CD4-positive, alpha-beta T cell treated with Interleukin-6 for 4 hours (primary cell): ENCODE measurements around the gene ZBTB11.
A peak's percentile ranks its signal among the peaks of the same experiment; 100 is the strongest.
"Not testable (repeated sequence)": the region's sequence is repeated elsewhere in the genome, so short reads cannot be mapped to it uniquely, and the experiment has no call there.

ENCODE experiments used
- DNase-seq: peaks from one replicate; pipeline ENCODE4 v3.0.0-alpha.2; 2020; ENCODE audit warnings: mixed read lengths

ZBTB11 gene

GRCh38 chr3:101689286-101689685, 12.4 kb upstream of the ZBTB11 start:
- no peak for DNase-seq

GRCh38 chr3:101687142-101687931, 10.4 kb upstream of the ZBTB11 start:
- no peak for DNase-seq

DNA sequence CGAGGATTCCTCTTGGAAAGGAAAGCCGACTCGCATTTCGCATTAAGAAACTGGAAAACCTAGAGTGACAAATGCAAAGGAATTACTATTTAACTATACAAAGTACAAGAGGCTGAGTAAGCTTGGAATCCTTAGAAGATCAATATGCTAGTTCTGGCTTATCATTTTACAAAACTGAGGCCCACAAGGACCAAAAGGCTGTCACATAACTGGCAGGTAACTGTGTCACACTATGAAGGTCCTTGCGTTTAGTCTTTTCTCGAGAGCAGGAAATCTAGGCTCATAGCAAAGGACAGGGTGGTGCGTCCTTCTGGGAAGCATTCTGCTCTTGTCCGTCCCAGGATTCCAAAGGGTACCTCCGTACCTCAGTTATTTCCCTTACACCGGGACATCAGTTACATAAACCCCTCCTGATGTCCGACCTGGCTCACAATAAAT, 9.0 kb upstream of the ZBTB11 start:
- DNase-seq, result peak; percentile 7

DNA sequence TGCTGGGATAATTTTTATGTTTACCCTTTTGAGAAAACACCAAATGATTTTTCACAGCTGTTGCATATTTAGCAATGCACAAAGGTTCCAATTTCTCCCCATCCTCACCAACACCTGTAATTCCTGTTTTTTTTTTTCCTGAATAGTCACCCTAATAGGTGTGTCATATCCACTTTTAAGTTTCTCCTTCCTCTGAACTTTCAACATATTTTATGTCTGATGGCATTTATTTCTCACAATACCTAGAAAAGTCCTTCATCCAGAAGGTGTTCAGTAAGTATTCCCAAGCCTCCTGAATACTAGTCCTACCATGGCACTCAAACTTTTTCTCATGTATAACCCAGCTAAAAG, 8.1 kb upstream of the ZBTB11 start:
- no peak for DNase-seq

- no peak for DNase-seq
These were observed 3.5 kb upstream of the ZBTB11 start for GRCh38 chr3:101680466-101680865.

DNA sequence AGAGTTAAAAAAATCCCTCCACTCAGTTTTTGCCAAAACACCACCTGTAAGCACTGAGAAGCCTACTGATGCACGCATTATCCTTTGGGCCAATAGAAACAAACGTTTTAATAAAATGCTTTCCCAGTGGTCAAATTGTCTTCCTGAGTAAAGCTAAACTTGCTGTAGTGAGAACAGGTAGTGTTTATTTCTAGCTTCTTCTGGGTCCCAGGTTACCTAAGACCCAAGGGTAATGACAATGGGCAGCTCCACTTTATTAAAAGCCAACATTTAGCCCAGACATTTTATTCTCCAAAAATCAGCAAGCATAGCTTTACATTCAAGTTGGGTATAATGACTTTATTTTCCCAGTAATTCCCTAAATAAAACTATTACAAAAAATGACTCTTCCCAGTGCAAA, 1.9 kb upstream of the ZBTB11 start:
- DNase-seq, result not testable (repeated sequence)

DNA sequence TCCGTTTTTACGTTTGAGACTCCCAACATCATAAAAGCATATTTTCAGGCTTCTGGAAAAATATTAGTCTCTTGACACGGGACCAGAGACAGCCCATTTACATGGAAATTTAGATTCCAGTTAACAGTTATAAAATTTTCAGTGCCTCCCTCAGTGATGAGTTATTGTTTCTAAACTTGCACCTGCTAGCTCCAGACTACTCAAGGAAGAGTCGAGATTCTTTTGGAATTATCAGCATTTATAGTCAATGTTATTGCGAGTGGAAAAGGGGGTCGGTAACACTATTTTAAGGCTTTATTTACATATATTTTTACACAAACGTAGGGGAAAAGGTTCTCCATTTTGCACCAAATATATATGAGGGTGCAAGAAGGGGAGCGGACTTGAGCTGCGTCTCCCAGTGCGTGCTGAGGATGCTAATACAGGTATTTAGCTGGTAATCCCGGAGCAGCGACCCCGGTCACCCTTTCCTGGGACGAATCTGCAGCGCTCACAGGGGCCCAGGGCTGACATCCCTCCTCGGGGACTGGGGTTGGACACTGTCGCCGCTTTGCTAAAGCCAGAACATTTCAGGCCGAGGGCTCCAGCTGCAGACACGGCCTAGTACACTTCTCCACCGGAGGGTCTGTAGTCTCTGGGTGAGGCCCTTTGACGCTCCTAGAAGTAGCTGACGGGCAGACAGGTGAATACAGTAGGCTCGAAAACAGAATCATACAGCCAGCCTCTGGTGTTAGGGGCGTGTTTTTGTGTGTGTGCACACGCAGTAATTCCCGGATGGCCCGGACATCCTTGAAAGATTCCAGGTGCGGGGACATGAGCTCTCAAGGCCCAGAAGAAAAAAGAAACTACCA, 729 bp upstream of the ZBTB11 start:
- no peak for DNase-seq

DNA sequence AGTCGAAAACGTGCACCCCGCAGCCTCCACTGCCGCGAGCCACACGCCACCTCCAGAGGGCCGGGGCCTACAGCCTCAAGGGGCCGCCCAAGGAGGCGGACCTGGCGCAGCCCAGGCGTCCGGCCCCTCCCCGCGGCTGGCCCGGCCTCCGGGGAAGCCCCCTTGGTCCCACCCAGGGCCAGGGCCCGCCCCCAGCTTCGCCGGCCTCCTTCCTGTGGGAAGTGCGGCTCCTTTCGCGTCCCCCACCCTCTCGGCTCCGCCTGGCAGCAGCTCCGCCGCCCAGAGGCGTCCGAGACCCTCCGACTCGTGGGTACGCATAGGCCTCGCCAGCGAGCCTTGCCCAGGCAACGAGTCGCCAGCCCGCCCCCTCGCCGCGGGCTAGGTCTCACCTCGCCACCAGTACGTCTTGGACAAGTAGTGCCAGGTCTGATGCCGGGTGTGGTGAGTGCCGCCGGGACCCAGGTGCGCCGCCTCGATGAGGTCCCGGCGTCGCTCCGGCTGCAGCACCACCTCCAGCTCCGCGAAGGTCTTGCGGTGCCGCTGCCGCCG, 642 bp downstream of the ZBTB11 start:
- DNase-seq, result peak; percentile 97

- no peak for DNase-seq
These were observed 1.2 kb downstream of the ZBTB11 start for GRCh38 chr3:101675709-101676215.

- DNase-seq, result no peak
These were observed 2.4 kb downstream of the ZBTB11 start for GRCh38 chr3:101674518-101674917.

DNA sequence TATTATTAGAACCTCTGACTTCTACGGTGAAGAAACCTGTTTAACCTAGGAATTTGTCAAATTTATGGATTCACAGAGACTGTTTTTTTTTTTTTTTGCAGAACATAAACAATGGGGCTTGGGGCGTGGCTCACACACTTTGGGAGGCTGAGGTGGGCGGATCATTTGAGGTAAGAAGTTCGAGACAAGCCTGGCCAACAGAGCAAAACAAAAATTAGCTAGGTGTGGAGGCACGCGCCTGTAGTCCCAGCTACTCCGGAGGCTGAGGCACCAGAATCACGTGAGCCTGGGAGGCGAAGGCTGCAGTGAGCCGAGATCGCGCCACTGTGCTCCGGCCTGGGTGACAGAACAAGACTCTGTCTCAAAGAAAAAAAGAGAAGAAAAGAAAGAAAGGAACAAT, 3.0 kb downstream of the ZBTB11 start:
- no peak for DNase-seq

- no peak for DNase-seq
These were observed 5.9 kb downstream of the ZBTB11 start for GRCh38 chr3:101671014-101671413.

GRCh38 chr3:101667844-101668243, 9.1 kb downstream of the ZBTB11 start:
- no peak for DNase-seq

- no peak for DNase-seq
These were observed 9.6 kb downstream of the ZBTB11 start for GRCh38 chr3:101667331-101667730.

- no peak for DNase-seq
These were observed 11.1 kb downstream of the ZBTB11 start for GRCh38 chr3:101665851-101666250.

- DNase-seq, result no peak
These were observed 11.6 kb downstream of the ZBTB11 start for GRCh38 chr3:101665357-101665756.

DNA sequence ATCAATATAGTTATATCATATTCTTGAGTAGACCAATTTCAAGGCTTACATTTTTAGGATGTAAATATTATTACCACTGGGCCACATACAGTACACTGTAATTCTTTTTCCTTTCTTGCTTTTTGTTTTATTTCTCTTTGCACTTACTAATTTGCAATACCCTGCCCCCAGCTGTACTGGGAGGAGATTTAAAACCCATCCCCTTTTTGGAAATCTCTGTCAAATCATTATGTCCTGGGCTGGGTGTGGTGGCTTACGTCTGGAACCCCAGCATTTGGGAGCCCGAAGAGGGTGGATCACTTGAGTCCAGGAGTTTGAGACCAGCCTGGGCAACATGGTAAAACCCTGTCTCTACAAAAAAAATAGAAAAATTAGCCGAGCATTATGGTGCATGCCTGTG, 16.2 kb downstream of the ZBTB11 start:
- no peak for DNase-seq

GRCh38 chr3:101656651-101657050, 20.3 kb downstream of the ZBTB11 start:
- DNase-seq, result no peak

GRCh38 chr3:101646726-101647125, 30.2 kb downstream of the ZBTB11 start:
- DNase-seq, result no peak

- peak; percentile 37 for DNase-seq
These were observed 32.9 kb downstream of the ZBTB11 start for GRCh38 chr3:101643861-101644613.

DNA sequence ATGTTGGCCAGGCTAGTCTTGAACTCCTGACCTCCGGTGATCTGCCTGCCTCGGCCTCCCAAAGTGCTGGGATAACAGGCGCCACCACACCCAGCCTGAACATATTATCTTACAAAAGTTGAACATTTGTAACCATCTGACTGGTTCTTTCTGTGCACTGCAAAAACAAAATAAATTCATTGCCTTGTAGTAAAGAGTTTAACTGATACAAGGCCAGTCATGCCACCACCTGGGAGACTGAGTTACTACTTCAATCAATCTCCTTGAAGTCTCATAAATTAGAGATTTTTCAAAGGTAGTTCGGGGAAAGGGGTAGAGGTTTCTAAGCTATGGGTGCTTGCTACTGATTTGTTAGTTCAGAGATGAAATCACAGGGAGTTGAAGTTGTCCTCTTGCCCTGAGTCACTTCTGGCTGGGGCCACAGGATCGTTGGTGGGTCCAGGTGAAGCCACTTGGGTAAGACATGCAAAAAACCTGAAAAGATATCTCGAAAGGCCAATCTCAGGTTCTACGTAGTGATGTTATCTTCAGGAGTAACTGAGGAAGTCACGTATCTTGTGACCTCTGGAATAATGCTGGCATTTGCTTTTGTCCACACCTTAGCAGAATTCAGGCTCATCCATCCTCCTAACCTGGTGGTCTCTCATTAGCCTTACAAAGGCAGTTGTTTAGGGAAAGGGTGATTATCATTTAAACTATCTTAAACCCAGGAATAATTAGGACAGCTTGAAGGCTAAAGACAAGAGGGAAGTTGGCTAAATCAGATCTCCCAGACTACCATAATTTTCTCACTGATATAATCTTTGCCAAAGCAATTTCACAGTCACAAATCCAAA, 33.7 kb downstream of the ZBTB11 start:
- no peak for DNase-seq

- no peak for DNase-seq
These were observed 34.5 kb downstream of the ZBTB11 start for GRCh38 chr3:101642441-101642840.
